B cell (primary cell): ENCODE data around the gene IL20RA.

Experiments used
- EZH2 ChIP-seq: IDR thresholded peaks from 2 replicates; pipeline ENCODE4 v1.6.1; 2012; ENCODE audit warnings: borderline replicate concordance, low read depth, mild to moderate bottlenecking, moderate library complexity, low read length; ENCODE audit not compliant: insufficient read depth, poor library complexity, severe bottlenecking
- TF ChIP-seq, protein P1 (sequence below): fragments of 200-600 bp; IDR thresholded peaks from one replicate; pipeline ENCODE4 v1.8.0; 2022; ENCODE audit warnings: antibody characterized with exemption, mild to moderate bottlenecking

DNA sequence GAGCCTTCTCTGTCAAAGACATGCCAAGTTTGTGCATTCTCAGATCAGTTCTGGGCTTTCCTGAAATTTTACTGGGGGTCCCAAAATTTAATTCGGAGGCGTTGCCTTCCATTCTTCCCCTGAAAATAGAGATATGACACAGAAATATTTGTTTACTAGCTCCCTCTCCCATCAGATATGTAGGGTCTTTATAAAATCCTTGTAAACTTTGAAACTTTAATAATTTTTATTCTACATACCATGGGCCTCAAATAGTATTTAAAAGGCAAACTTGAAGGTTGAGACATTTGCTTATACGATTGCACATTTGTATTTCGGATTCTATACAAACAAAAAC, 54.6 kb downstream of the IL20RA start:
- TF ChIP-seq, protein P1, sequence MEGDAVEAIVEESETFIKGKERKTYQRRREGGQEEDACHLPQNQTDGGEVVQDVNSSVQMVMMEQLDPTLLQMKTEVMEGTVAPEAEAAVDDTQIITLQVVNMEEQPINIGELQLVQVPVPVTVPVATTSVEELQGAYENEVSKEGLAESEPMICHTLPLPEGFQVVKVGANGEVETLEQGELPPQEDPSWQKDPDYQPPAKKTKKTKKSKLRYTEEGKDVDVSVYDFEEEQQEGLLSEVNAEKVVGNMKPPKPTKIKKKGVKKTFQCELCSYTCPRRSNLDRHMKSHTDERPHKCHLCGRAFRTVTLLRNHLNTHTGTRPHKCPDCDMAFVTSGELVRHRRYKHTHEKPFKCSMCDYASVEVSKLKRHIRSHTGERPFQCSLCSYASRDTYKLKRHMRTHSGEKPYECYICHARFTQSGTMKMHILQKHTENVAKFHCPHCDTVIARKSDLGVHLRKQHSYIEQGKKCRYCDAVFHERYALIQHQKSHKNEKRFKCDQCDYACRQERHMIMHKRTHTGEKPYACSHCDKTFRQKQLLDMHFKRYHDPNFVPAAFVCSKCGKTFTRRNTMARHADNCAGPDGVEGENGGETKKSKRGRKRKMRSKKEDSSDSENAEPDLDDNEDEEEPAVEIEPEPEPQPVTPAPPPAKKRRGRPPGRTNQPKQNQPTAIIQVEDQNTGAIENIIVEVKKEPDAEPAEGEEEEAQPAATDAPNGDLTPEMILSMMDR: no peak
- TF ChIP-seq EZH2: no peak
